Suprapubic skin (tissue), 3 donors: Measurements from ENCODE around the gene ARAF.

Experiments
- CTCF ChIP-seq, 2 donors: fragments of 200-600 bp in 1 of 2; fragments of 450-650 bp in 1 of 2; sonication (generic) in 1 of 2; IDR thresholded peaks; one replicate each; pipeline ENCODE4 v1.5.1; 2016 to 2019; ENCODE audit warnings: antibody characterized with exemption in 2 of 2, mild to moderate bottlenecking in 1 of 2, moderate library complexity in 1 of 2
- EP300 ChIP-seq: sonication (generic); formaldehyde crosslinking; IDR thresholded peaks from one replicate; pipeline ENCODE4 v1.6.1; 2017; ENCODE audit warnings: antibody characterized with exemption

- no peak for TF ChIP-seq CTCF (IDR thresholded peaks at IDR 0.05)
- no peak for TF ChIP-seq EP300
These were observed 3.6 kb downstream of the ARAF start for GRCh38 chrX:47564438-47565085.
